PFSK-1 (cell line): ENCODE results near the gene KIAA0825.

Experiments used
- POLR2AphosphoS5 ChIP-seq: IDR thresholded peaks from 2 replicates; pipeline ENCODE4 v1.6.1; 2012; ENCODE audit warnings: low read depth, mild to moderate bottlenecking, control low read depth, low read length, moderate library complexity
- REST ChIP-seq, 2 experiments: IDR thresholded peaks; 2 replicates each; pipeline versions ENCODE4 v1.6.1 to v1.8.0; 2011 to 2012; ENCODE audit warnings: low read depth in 2 of 2, low read length in 2 of 2, control low read depth in 1 of 2, inconsistent platforms in 1 of 2, mild to moderate bottlenecking in 1 of 2, moderate library complexity in 1 of 2; ENCODE audit not compliant: insufficient read depth in 1 of 2
- SIN3A ChIP-seq: IDR thresholded peaks from 2 replicates; pipeline ENCODE4 v1.6.1; 2012; ENCODE audit warnings: mild to moderate bottlenecking, low read length, moderate library complexity, borderline replicate concordance; ENCODE audit not compliant: insufficient read depth
- TAF1 ChIP-seq: IDR thresholded peaks from 2 replicates; pipeline ENCODE4 v1.6.1; 2012; ENCODE audit warnings: low read length, control low read depth, borderline replicate concordance; ENCODE audit not compliant: insufficient read depth

GRCh38 chr5:94249430-94249829 is 369.0 kb downstream of the KIAA0825 start:
- no peak for TF ChIP-seq TAF1
- TF ChIP-seq SIN3A: no peak
- no peak for TF ChIP-seq REST (IDR thresholded peaks at IDR 0.05; ENCODE audit: insufficient read depth in 1 of 2, low read depth in 2 of 2, low read length in 2 of 2)
- TF ChIP-seq POLR2AphosphoS5: no peak
